Panc1 (cell line): ENCODE data around the gene CDCA8. TPM values are rescaled to one million over a fixed set of nuclear protein-coding genes. Genes with fewer than 3 reads are reported as not detected.

Experiments
- ATAC-seq: fragments of 200-7000 bp; cut with Tn5 transposase; 2 replicates; pipeline ENCODE4 v1.9.1; 2020; ENCODE audit warnings: mild to moderate bottlenecking, moderate library complexity
- BruUV-seq: library from RNA; stranded (reverse); fragments of 400-500 nt; replicated peaks from 2 replicates; lab custom pipeline; 2021; lab: Mats Ljungman, UMichigan
- CTCF ChIA-PET: fragments of 300-600 bp; sonication (Branson Sonifier 250); formaldehyde crosslinking; loops from one replicate; lab custom pipeline; 2022; ENCODE audit warnings: antibody characterized with exemption; lab: Charles Lee
- POLR2A ChIA-PET: fragments of 300-600 bp; sonication (Branson Sonifier 250); formaldehyde crosslinking; loops from one replicate; lab custom pipeline; 2022; ENCODE audit warnings: antibody characterized with exemption; lab: Charles Lee
- DNase-seq: peaks from one replicate; pipeline ENCODE4 v3.0.0-alpha.2; 2010; ENCODE audit warnings: low read depth, low spot score
- H3K27ac ChIP-seq: 2 replicates; pipeline ENCODE4 v1.5.1; 2011; ENCODE audit warnings: mild to moderate bottlenecking, low read length, inconsistent platforms
- H3K27me3 ChIP-seq: fragments of 200-500 bp; sonication (Bioruptor generic); 2 replicates; pipeline ENCODE4 v1.6.0; 2014; ENCODE audit warnings: low read length, inconsistent platforms; ENCODE audit not compliant: control insufficient read depth, insufficient read depth
- H3K36me3 ChIP-seq: fragments of 200-500 bp; sonication (Bioruptor generic); 2 replicates; pipeline ENCODE4 v1.5.1; 2014; ENCODE audit warnings: inconsistent platforms, mild to moderate bottlenecking, low read length, moderate library complexity; ENCODE audit not compliant: control insufficient read depth, insufficient read depth
- H3K4me1 ChIP-seq: 2 replicates; pipeline ENCODE4 v1.5.1; 2011; ENCODE audit warnings: inconsistent platforms, mild to moderate bottlenecking, low read length, moderate library complexity; ENCODE audit not compliant: control insufficient read depth, insufficient read depth
- H3K4me3 ChIP-seq, 2 experiments: 2 replicates each; pipeline ENCODE4 v1.5.1; 2011 to 2012; ENCODE audit warnings: low read depth in 2 of 2, low read length in 2 of 2, mild to moderate bottlenecking in 2 of 2, inconsistent platforms in 1 of 2, moderate library complexity in 1 of 2
- H3K9me3 ChIP-seq: fragments of 200-500 bp; sonication (Bioruptor generic); 2 replicates; pipeline ENCODE4 v1.5.1; 2014; ENCODE audit warnings: low read depth, mild to moderate bottlenecking, inconsistent platforms, low read length, moderate library complexity; ENCODE audit not compliant: control insufficient read depth, insufficient read depth
- POLR2AphosphoS5 ChIP-seq: IDR thresholded peaks from 2 replicates; pipeline ENCODE4 v1.6.1; 2012; ENCODE audit warnings: mild to moderate bottlenecking, low read depth, low read length, moderate library complexity
- REST ChIP-seq, 2 experiments: IDR thresholded peaks; 2 replicates each; pipeline ENCODE4 v1.6.1; 2011 to 2012; ENCODE audit warnings: low read depth in 2 of 2, control low read depth in 1 of 2, low read length in 1 of 2, mild to moderate bottlenecking in 1 of 2, moderate library complexity in 1 of 2; ENCODE audit not compliant: insufficient read depth in 1 of 2
- SIN3A ChIP-seq: IDR thresholded peaks from 2 replicates; pipeline ENCODE4 v1.6.1; 2012; ENCODE audit warnings: low read depth, mild to moderate bottlenecking, low read length, moderate library complexity, borderline replicate concordance; ENCODE audit not compliant: insufficient read depth
- TCF7L2 ChIP-seq: IDR thresholded peaks from 2 replicates; pipeline ENCODE4 v1.6.1; 2011; ENCODE audit warnings: mild to moderate bottlenecking, low read depth, low read length, inconsistent platforms
- in situ Hi-C: cut with HindIII; loops from 2 replicates; pipeline ENCODE4 v1.10.0; 2016; ENCODE audit warnings: low sequenced_read_pairs, low pct_unique_long_range_greater_than_20kb
- intact Hi-C: fragments of 100-400 bp; cut with micrococcal nuclease; formaldehyde crosslinking; loops from one replicate; pipeline ENCODE4 v1.10.0; 2022; ENCODE audit not compliant: unreplicated experiment
- total RNA-seq: library from RNA; stranded (reverse); gene quantifications from one replicate; pipeline ENCODE4 v1.2.1, GENCODE V29; 2021; ENCODE audit not compliant: unreplicated experiment
- TF ChIP-seq, protein P1 (sequence below): fragments of 450-650 bp; IDR thresholded peaks from 2 replicates; pipeline ENCODE4 v1.5.1; 2017; ENCODE audit warnings: mild to moderate bottlenecking

The CDCA8 gene
- total RNA-seq, 1 experiment from 2014 or later = 56.5 TPM

DNA sequence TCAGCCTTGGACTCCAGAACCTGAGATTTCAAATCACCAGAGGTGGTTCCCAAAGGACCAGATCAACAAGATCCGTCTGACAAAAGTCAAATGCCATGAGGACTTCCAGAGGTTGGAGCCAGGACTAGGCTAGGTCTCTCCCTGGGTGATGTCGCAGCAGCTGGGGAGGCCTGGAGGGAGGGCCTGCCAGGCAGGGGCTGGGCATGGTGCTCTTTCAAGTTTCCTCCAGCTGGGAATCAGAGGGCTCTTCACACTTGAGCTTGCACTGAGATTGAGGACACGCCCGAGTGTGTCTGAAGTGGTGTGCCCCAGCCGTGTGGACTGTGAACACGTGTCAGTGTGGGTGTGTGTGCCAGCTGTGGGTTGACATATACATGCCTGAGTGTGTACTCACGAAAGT, 36.3 kb upstream of the CDCA8 start:
- CTCF ChIA-PET = interaction anchor here (1.0 kb wide), 1 partner anchor 54 kb away, joined by 3 read pairs; no protein-coding TSS in a partner anchor

GRCh38 chr1:37656881-37657280, 35.4 kb upstream of the CDCA8 start:
- H3K27me3 ChIP-seq = no peaks in the 10 kb centered on the region
- BruUV-seq = no TSS peak
- H3K4me3 ChIP-seq = no peak overlapping the region
- H3K4me1 ChIP-seq = no peaks in the 10 kb centered on the region
- CTCF ChIA-PET = no interaction called here
- intact Hi-C loops (no loop called here), in situ Hi-C loops (no loop called here)
- TF ChIP-seq SIN3A (no peak), TCF7L2 (no peak), POLR2AphosphoS5 (no peak), REST (IDR thresholded peaks at IDR 0.05; ENCODE audit: insufficient read depth in 1 of 2, low read depth in 2 of 2, low read length in 1 of 2) (no peak)
- TF ChIP-seq, protein P1, sequence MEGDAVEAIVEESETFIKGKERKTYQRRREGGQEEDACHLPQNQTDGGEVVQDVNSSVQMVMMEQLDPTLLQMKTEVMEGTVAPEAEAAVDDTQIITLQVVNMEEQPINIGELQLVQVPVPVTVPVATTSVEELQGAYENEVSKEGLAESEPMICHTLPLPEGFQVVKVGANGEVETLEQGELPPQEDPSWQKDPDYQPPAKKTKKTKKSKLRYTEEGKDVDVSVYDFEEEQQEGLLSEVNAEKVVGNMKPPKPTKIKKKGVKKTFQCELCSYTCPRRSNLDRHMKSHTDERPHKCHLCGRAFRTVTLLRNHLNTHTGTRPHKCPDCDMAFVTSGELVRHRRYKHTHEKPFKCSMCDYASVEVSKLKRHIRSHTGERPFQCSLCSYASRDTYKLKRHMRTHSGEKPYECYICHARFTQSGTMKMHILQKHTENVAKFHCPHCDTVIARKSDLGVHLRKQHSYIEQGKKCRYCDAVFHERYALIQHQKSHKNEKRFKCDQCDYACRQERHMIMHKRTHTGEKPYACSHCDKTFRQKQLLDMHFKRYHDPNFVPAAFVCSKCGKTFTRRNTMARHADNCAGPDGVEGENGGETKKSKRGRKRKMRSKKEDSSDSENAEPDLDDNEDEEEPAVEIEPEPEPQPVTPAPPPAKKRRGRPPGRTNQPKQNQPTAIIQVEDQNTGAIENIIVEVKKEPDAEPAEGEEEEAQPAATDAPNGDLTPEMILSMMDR = no peak
- no peak overlapping the region for H3K27ac ChIP-seq
- no peaks in the 10 kb centered on the region for H3K36me3 ChIP-seq
- POLR2A ChIA-PET = no interaction called here
- H3K9me3 ChIP-seq = no peaks in the 10 kb centered on the region
- ATAC-seq (no peak), DNase-seq (no peak)

More for the DNA sequence above, 36.3 kb upstream of the CDCA8 start:
- DNase-seq = no peak
- H3K9me3 ChIP-seq = no peaks in the 10 kb centered on the region
- ATAC-seq = no peak
- intact Hi-C loops = no loop called here
- no TSS peak for BruUV-seq
- TF ChIP-seq TCF7L2 = no peak
- H3K27me3 ChIP-seq = no peaks in the 10 kb centered on the region
- no peak overlapping the region for H3K27ac ChIP-seq
- in situ Hi-C loops = no loop called here
- H3K36me3 ChIP-seq = no peaks in the 10 kb centered on the region
- H3K4me1 ChIP-seq = no peaks in the 10 kb centered on the region
- POLR2A ChIA-PET = no interaction called here
- no peak overlapping the region for H3K4me3 ChIP-seq

DNA sequence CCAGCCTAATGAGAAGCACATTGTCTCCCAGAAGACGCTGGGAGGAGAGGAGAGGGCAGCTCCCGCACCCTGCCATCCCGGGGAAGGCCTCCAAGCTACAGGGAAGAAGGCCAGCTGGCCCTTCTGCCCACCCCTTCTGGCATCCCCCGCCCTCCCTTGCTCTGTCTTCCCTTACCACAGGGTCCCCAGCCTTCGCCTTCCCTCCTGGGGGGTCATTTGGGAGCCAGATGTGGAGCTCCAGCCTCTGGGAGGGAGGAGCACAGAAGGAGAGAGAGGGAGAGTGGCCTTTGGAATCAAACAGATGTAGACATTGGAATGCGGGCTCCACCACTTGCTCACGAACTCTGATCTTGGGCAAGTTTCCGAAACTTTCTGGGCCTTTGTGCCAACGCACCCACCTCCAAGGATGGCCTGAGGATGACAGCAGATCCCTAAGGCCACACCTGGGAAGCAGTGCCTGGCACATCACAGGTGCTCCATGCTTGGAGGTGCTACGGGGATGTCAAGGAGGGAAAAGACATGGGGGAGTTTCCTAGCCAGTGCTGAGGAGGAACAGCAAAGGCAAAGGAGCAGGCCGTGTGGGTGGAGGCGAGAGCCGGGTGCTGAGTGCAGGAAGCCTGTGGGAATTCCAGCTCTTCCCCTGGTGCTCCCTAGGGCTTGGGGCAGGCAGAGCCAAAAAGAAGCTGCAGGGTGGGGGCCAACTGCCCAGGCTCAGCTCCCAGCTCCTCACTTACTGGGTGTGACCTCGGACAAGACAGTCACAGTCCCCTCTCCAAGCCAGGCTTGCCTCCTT, 34.5 kb upstream of the CDCA8 start:
- TF ChIP-seq REST (IDR thresholded peaks at IDR 0.05; ENCODE audit: insufficient read depth in 1 of 2, low read depth in 2 of 2, low read length in 1 of 2) (no peak), TCF7L2 (no peak), POLR2AphosphoS5 (no peak)
- no peak for ATAC-seq
- ChIA-PET CTCF (no interaction called here), POLR2A (no interaction called here)
- no TSS peak for BruUV-seq
- DNase-seq = no peak
- intact Hi-C loops = no loop called here
- H3K9me3 ChIP-seq = no peaks in the 10 kb centered on the region
- peaks cover 2% of the 10 kb centered on the region; the same call in 1 of the 2 replicates for H3K4me1 ChIP-seq
- in situ Hi-C loops = no loop called here
- no peak overlapping the region for H3K27ac ChIP-seq
- H3K4me3 ChIP-seq = no peak overlapping the region
- no peaks in the 10 kb centered on the region for H3K27me3 ChIP-seq
- H3K36me3 ChIP-seq = no peaks in the 10 kb centered on the region
